Left lung (tissue), 10 donors: ENCODE measurements around the gene ELF1. TPM values are rescaled to one million over a fixed set of nuclear protein-coding genes. Genes with fewer than 3 reads are reported as not detected.
A peak's percentile ranks its signal among the peaks of the same experiment; 100 is the strongest.
"Not testable (repeated sequence)": the region's sequence is repeated elsewhere in the genome, so short reads cannot be mapped to it uniquely, and the experiment has no call there.

Source experiments
- ATAC-seq: fragments of 200-7000 bp; cut with Tn5 transposase; one replicate; pipeline ENCODE4 v1.9.1; 2020; ENCODE audit warnings: moderate library complexity
- DNase-seq, 4 donors: peaks; one replicate each; pipeline ENCODE4 v3.0.0-alpha.2; 2013 to 2020
- H3K27ac ChIP-seq, 2 donors: fragments of 200-600 bp; sonication (generic) in 1 of 2; one replicate each; pipeline versions ENCODE4 v1.5.0 to v1.8.0; 2020 to 2021
- H3K27me3 ChIP-seq, 2 donors: fragments of 200-600 bp; sonication (generic) in 1 of 2; one replicate each; pipeline versions ENCODE4 v1.5.0 to v1.8.0; 2020 to 2021
- H3K36me3 ChIP-seq, 2 donors: fragments of 200-600 bp; sonication (generic) in 1 of 2; one replicate each; pipeline versions ENCODE4 v1.5.0 to v1.8.0; 2020 to 2021
- H3K4me1 ChIP-seq, 2 donors: fragments of 200-600 bp; one replicate each; pipeline ENCODE4 v1.8.0; 2021
- H3K4me3 ChIP-seq, 2 donors: fragments of 200-600 bp; sonication (generic) in 1 of 2; one replicate each; pipeline versions ENCODE4 v1.5.0 to v1.8.0; 2020 to 2021; ENCODE audit warnings: mild to moderate bottlenecking in 1 of 2
- H3K9me3 ChIP-seq, 2 donors: fragments of 200-600 bp; sonication (generic) in 1 of 2; one replicate each; pipeline versions ENCODE4 v1.5.0 to v1.8.0; 2020 to 2021
- CTCF ChIP-seq, 2 donors: fragments of 200-600 bp; sonication (generic) in 1 of 2; IDR thresholded peaks; one replicate each; pipeline versions ENCODE4 v1.5.0 to v1.8.0; 2021; ENCODE audit warnings: antibody characterized with exemption in 2 of 2
- intact Hi-C, 2 donors: fragments of 100-400 bp; cut with DNase I; formaldehyde crosslinking; loops; one replicate each; pipeline versions ENCODE4 v1.11.2 to v1.14.2; 2022
- polyA plus RNA-seq, 6 donors: library from polyadenylated mRNA; unstranded; fragments of 120-200 nt; gene quantifications; one replicate each; pipeline ENCODE4 v1.2.1, GENCODE V29; 2013; ENCODE audit not compliant: insufficient read length in 6 of 6
- total RNA-seq, 2 donors: library from RNA; stranded (reverse); fragmentation: NEBNext Ultra II Directional; extraction: Animal tissue kit (Norgen Biotek cat#: 25700); gene quantifications; one replicate each; pipeline ENCODE4 v1.2.1, GENCODE V29; 2021
- donor health status: DM: no; HTN: yes; CAD: no.
- donor health status: DM: no; HTN: no; CAD: no.

Gene ELF1
- total and polyA plus RNA-seq, 8 donors = 46.6 to 84.6 (median 52.6) TPM

GRCh38 chr13:41048640-41049039, 29.5 kb upstream of the ELF1 start:
- peaks cover 0 to 10% of the 10 kb centered on the region in 2 donors for H3K36me3 ChIP-seq
- no peak for DNase-seq
- no peak overlapping the region for H3K27ac ChIP-seq
- H3K4me1 ChIP-seq = peaks cover 7 to 49% of the 10 kb centered on the region in 2 donors
- no peak for ATAC-seq
- H3K9me3 ChIP-seq = no peaks in the 10 kb centered on the region
- no peak overlapping the region for H3K4me3 ChIP-seq
- no peak for TF ChIP-seq CTCF (IDR thresholded peaks at IDR 0.05)
- H3K27me3 ChIP-seq = no peaks in the 10 kb centered on the region
- intact Hi-C loops = no loop called here

- H3K27ac ChIP-seq, H3K27me3 ChIP-seq, ATAC-seq, H3K4me3 ChIP-seq, H3K4me1 ChIP-seq, intact Hi-C loops, DNase-seq, H3K36me3 ChIP-seq, H3K9me3 ChIP-seq: not testable (repeated sequence)
These were observed 23.3 kb upstream of the ELF1 start for GRCh38 chr13:41042419-41042818.

- intact Hi-C loops = no loop called here
- TF ChIP-seq CTCF (IDR thresholded peaks at IDR 0.05) = no peak
- no peaks in the 10 kb centered on the region for H3K27me3 ChIP-seq
These were observed 21.6 kb upstream of the ELF1 start for GRCh38 chr13:41040584-41041334.

GRCh38 chr13:41039746-41040145, 20.6 kb upstream of the ELF1 start:
- TF ChIP-seq CTCF (IDR thresholded peaks at IDR 0.05) = no peak
- H3K27ac ChIP-seq = no peak overlapping the region
- H3K36me3 ChIP-seq = no peaks in the 10 kb centered on the region
- DNase-seq (no peak), ATAC-seq (no peak)
- H3K4me1 ChIP-seq = peaks cover 8 to 18% of the 10 kb centered on the region in 2 donors
- intact Hi-C loops = no loop called here
- no peaks in the 10 kb centered on the region for H3K9me3 ChIP-seq
- no peaks in the 10 kb centered on the region for H3K27me3 ChIP-seq
- no peak overlapping the region for H3K4me3 ChIP-seq

More at GRCh38 chr13:41040584-41041334, 21.6 kb upstream of the ELF1 start:
- Histone ChIP-seq H3K9me3 (no peaks in the 10 kb centered on the region), H3K4me1 (peaks cover 0 to 9% of the 10 kb centered on the region in 2 donors), H3K4me3 (no peak overlapping the region), H3K36me3 (no peaks in the 10 kb centered on the region), H3K27ac (no peak overlapping the region)
- DNase-seq (no peak), ATAC-seq (peak; percentile 38)

- H3K27me3 ChIP-seq, H3K9me3 ChIP-seq, H3K4me3 ChIP-seq, intact Hi-C loops, H3K36me3 ChIP-seq, DNase-seq, ATAC-seq, H3K27ac ChIP-seq: not testable (repeated sequence)
- H3K4me1 ChIP-seq = peaks cover 9 to 34% of the 10 kb centered on the region in 2 donors
These were observed 17.4 kb upstream of the ELF1 start for GRCh38 chr13:41036557-41036956.

GRCh38 chr13:41034881-41035280, 15.8 kb upstream of the ELF1 start:
- no peak for DNase-seq
- intact Hi-C loops = no loop called here
- ATAC-seq = peak; percentile 34
- no peak overlapping the region for H3K27ac ChIP-seq
- no peaks in the 10 kb centered on the region for H3K27me3 ChIP-seq
- H3K4me3 ChIP-seq = no peak overlapping the region
- TF ChIP-seq CTCF (IDR thresholded peaks at IDR 0.05) = no peak
- no peaks in the 10 kb centered on the region for H3K36me3 ChIP-seq
- peaks cover 9 to 34% of the 10 kb centered on the region in 2 donors for H3K4me1 ChIP-seq
- H3K9me3 ChIP-seq = no peaks in the 10 kb centered on the region
